HG02759 (cell line): ENCODE results near the gene CTNND2.
"Not testable (repeated sequence)": the region's sequence is repeated elsewhere in the genome, so short reads cannot be mapped to it uniquely, and the experiment has no call there.

ENCODE experiments used
- ATAC-seq: cut with Tn5 transposase; IDR thresholded peaks from one replicate; pipeline ENCODE4 v1.9.1; 2021; ENCODE audit warnings: mild to moderate bottlenecking, moderate library complexity; ENCODE audit not compliant: unreplicated experiment

The CTNND2 gene

DNA sequence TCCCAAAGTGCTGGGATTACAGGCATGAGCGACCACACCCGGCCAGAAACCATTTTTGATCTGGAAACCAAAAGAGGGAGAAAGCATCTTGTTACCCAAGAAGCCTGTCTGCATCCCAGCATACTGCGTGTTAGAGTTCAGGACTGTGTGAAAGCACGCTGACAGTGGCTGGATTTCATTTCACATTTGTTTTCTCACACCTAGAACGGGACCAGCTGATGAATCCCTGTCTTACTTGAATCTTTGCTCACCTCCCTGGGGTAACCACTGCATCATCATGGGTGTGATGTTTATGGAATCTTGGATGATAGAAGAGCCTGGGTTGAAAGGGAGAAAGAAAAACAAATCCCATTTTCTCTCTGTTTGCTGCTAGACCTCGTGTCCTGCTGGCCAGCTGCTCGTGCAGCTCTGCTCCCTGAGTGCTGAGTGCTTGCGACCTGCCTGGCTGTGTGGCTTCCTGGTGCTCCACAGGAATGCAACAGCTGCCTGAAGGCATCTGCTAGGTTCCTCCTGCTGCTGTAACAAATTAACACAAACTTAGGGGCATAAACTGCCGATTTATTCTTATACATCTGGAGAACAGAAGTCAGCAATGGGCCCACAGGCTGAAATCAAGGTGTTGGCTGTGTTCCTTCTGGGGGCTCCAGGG is 764.9 kb downstream of the CTNND2 start:
- no peak for ATAC-seq

DNA sequence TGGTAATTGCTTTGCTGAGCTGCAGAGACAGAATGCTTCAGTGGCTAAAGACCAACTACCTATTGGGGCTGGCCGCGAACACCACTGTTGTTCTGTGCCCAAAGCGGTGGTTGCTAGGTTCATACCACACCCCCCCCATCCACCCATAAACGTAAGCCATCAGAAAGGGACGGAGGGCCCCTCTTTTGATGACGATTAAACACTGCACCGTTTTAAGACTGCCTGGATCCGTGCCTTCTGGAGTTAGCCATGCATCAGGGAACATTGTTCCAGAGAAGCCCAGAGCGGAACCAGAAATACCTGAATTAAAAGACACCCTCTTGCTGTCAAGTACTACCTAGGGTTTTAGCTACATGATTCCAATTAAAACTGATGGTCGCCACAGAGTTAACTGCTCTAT is 774.1 kb downstream of the CTNND2 start:
- ATAC-seq = no peak

DNA sequence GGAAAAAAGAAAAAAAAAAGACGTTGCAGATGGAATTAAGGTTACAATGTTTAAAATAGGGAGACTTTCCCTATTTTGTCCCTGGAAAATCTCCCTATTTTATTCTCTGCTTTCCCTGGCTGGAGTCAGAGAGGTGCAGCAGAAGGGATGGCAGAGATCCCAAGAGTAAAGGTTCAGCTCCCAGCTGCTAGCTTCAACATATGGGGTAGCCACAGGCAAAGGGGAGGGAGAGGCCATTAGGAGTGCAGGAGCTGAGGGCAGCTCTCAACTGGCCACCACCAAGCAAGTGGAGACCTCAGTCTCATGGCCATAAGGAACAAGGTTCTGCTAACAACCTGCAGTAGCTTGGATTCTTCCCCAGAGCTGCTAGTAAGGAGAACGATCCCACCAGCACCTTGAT is 776.2 kb downstream of the CTNND2 start:
- no peak for ATAC-seq

DNA sequence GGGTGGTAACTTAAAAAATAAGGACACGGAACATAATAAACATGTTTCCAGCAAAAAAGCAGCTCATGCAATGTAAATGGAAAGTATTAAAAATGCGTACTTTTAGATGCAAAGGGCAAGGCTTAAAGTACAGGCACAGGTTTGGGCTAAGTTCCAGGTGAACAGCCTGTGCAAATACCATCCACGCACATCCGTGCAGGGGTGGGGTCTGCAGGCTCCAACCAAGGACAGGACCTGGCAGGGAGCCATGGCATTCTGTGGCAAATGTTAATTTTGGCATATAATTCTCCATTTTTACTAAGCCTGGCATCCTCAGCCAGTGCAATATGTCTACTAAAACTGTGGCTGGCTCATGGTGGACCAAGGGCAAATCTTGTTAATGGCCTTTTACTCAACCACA is 777.4 kb downstream of the CTNND2 start:
- ATAC-seq = no peak

DNA sequence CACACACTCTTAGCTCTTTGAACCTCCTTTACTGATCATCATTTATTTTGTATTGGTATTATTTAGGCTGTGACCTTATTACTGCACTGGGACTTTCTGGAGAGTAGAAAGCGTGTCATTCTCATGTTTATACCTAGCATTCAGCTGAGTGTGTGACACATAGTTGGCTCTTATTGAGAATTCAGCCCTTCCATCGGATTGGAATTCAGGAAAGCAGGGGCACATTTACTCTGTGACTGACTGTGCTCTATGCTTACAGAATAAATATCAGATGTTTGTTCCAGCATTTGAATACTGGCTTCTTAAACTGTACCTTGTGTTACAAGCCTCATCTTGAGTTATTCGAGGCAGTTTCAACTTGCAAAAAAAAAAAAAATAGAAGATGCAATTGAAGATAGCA is 782.4 kb downstream of the CTNND2 start:
- no peak for ATAC-seq

DNA sequence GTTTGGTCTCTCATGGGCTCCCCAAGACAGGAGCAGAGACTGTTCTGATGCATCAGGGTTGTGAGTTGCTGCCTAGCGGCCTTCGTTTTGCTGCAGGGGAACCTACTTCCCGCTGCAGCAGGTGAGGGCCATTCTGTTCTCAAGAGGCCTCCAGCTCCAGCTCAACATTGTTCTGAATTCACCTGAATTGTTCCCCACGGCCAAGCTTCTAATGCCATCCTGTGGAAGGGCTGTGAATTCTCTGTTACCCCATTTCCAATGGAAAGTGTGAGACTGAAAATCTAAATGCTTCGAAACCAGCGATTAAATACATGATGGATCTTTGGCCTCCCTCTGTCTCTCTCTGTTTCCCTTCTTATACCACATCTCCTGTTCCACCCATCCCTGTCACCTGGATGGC is 794.1 kb downstream of the CTNND2 start:
- no peak for ATAC-seq

DNA sequence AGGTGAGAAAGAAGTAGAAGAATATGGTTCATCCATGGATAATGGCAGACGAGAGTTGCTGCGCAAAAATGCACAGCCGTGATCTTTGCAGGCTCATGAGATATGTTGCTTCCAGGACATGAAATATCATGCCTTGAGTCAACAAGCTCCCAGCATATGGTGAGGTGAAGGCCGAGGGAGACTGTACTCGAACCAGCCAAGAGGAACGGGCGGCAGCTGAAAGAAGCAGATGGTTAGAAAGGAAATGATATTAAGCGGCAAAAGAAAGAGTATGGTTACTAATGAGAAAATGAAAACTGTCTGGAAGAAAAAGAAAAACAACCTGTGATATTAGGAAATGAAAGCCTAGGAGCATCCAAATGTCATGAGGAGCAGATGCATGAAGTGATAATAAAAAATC is 798.5 kb downstream of the CTNND2 start:
- no peak for ATAC-seq

DNA sequence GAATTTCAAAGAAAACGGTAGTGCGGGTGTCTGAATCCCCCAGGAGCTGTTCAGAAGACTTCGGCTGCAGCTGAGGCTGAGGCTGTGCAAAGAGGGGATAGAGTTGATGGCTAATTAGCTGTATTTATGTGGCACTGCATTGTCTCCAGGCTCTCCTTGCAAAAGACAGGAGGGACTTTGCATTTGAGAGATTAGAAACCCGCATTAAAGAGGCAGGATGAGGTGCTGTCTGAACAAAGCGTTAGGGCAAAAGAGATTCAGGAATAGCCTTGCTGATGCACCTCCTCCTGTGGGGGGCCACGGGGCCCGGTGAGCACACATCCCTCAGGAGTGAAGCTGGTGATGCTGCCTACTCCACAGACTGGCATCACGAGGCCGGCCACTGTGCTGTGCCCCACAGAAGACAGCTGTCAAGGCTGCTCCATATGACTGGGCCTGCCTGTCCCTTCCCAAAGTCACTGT is 799.6 kb downstream of the CTNND2 start:
- ATAC-seq = no peak

DNA sequence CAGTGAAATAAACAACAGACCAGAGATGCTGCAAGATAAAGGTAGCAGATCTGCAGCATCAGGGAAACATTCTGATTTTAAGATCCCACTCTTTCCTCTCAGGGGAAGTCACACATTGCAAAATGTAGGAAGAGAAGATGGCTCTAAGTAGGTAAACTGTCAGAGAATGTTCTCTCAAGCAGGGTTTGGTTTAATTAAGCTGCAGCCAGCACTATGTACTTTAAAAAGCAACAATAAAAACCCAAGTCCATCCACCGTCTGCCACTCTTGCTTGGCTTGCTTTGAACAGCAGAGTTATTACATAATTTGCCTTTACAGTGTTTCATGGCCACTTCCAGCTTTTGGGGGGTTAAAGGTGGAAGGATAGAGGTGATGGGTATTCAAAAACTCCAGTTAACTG is 800.0 kb downstream of the CTNND2 start:
- ATAC-seq = no peak

DNA sequence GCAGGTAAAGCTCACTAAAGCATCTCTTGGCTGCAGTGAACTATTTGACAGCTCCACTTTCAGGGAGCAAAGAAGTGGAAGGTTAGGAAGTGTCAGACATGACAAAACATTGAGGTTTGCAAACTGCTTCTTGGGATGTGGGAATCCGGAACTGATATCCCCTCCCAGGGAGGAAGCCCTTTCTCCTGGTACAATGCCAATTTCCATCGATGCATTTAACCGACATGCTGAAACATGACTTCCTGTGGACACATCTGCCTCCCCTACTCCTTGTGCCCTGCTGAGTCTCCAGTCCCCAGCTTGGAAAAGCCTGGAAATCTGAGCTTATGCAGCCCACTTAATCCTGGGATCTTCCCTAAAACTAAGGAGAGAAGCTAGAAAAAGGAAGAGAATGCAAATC is 820.1 kb downstream of the CTNND2 start:
- ATAC-seq = no peak

DNA sequence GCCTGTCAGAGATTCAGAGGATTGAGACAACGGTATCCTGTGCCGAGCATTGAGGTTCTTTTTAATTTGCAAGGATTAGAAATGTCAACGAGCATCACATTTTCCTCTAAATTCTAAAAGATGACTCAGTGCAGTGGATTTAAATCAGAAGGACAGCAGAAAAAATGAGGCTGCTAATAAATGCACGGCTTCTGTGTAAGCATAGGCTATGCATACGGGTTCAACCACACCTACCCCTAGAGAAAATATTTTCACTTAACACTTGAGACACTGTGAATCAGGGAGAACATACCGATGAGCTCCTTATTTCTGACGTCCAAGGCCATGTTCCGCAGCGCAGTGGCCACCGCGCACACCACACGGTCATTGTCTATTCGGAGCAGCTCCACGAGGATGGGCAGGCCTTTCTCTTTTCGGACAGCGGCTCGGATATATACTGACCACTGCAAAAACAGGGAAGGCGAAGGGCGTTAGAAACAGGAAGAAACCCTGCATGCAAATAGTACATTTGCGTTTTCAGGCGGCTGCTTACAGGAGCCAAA is 821.8 kb downstream of the CTNND2 start:
- no peak for ATAC-seq

DNA sequence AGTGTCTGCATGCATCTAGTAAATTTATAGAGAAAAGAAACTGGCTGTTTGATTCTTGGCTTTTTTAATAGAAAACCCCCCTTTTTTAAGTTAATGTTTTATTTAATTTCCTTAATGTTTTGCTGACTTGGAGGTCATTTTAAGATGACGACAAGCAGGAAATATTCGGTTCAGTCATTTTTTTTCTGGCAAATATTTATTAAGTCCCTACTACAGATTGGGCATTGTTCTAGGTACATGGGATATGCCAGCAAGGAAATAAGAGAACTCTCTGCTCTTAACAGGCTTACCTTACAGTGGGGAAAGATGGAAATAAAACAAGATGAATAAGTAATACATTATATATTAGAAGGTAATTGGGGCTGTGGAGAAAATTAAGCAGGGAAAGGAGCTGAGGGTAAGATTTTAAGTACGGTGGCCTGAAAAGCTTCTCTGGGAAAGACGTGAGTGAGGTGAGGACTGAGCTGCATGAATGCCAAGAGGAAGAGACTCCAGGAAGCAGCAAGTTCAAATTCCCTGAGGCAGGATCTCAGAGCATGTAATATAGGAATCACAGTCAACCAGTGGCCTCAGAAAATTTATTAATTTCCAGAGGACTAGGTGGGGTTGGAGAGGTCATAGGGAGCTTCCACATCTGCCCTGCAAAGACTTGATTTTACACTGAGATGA is 827.2 kb downstream of the CTNND2 start:
- ATAC-seq = no peak

DNA sequence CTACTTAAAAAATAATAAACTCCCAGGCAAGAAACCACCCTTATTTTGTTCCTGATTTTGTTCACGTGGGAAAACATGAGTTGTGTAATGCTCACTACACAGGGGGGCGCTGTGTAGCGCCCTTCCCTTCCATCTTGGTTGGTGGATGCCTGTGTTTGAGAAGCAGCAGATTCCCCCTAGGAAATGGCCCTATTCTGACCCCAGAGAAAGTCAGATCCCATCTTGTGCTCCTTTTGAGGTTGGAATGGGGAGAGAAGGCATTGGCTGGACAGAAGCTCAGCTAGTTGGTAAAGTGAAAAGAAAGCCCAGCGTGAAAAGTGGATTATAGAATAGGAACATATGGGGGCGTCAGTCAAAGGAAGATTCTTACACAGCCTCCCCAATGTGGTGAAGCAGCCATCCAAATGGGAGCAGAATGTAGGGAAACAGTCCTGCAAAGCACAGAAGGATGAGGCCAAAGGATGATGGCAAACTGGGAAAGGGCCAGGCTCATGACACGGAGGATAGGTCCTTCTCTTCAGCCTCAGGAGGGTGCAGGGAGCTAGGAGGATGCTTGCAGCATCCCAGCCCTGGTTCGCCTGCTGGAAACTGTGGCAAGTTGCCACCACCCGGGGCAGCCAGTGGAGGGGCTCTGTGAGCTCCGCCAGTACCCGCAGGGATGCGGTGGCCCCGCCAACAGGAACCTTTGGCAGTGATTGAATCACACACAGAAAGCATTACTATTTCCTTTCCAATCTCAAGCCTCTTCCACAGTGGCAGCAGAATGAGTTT is 829.0 kb downstream of the CTNND2 start:
- no peak for ATAC-seq

DNA sequence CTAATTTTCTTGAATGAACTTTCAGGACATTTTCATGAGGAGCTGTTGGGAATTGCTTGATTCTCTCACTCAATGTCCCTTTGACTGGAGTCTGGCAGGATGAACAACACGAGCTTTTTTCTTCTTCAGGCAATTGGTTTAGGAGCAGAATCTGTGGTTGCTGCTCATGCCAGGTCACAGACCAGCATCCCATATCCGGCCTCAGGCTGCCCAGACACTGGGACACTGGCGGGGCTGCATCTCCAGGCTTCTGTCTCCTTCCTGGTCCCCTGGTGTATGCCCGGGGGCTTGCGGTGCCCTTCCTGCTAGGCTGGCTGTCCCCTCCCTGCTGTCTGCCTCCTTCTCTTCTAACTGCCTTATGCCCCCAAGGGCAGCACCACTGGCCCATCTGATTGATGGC is 831.7 kb downstream of the CTNND2 start:
- ATAC-seq = no peak

DNA sequence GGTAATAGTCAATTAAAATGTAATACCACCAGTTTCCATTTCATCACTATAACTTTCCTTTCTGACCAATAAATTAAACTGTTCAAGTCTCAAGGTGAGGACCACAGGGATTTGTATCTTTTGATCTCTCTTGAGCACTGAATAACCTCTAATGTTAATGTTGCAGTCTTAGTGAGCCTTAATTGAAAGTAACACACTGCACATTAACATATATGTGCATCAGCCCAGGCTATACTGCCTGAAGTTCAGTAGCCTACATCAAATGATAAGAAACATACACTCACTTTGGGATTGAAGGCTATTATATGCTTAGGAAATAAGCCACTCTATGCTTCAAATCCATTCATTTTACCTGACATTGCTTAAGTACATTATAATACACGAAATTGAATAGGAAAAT is 832.2 kb downstream of the CTNND2 start:
- no peak for ATAC-seq

DNA sequence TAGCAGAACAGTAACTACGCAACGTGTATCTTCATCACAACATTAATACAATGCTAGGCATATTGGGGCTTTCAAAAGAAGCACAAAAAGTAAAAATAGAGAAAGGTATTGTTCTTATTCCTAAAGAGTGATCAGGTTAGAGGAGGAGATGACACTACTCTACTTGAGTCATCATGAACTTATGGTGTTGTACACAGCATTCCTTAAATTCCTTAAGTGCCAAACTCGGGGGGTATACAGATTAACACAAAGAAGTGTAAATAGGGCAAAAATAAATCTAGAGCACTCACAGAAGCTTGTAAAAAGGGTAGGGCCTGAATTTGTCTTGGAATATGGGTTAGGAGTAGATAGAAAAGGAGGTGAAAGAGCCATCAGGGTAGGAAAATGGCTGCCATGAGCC is 835.2 kb downstream of the CTNND2 start:
- no peak for ATAC-seq

DNA sequence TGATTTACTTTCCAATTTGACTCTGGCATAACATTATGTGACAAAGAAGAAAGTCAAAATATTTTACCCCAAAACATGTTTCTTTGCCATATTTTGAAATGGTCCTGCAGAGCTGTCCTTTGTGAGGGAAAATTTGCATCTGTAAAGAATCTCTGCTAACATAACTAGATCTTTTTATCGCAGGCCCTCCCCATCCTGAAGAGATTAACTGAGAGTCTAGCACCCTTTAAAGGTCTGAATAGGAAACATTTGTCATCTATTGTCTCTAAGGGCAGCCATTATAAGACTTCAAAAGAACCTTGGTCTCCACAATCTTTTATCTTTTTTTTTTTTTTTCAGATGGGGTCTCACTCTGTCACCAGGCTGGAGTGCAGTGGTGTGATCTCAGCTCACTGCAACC is 838.5 kb downstream of the CTNND2 start:
- ATAC-seq = not testable (repeated sequence)

DNA sequence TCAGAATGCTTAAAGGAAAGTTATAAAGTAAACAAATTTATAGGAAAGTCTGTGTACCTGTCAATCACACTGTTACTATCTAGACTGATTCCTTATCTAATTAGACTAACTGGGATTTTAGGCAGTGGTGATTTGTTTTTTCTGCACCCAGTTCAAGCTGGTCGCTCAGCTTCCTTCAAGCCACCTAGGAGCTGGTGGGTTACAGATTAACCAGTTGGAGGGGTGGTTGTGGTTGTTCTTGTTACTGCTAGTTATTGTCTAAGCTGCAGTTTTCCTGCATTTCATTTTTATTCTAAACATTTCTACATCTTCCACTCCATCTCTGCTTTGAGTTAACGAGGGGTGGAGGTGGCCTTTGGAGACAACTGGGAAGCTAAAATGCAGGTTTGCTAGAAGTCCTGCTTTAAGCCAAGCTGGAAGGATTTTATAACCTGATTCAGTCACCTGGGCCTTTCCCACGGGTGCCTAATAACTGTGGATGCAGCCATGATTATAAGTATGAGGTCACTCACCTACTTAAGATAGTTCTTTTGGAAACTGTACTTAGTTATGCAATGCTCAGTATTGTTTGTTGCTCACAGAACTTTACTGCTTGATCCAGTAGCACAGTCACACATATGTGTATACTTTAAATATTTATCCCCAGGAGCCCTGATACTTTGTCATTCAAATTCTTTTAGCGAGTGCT is 839.3 kb downstream of the CTNND2 start:
- no peak for ATAC-seq

DNA sequence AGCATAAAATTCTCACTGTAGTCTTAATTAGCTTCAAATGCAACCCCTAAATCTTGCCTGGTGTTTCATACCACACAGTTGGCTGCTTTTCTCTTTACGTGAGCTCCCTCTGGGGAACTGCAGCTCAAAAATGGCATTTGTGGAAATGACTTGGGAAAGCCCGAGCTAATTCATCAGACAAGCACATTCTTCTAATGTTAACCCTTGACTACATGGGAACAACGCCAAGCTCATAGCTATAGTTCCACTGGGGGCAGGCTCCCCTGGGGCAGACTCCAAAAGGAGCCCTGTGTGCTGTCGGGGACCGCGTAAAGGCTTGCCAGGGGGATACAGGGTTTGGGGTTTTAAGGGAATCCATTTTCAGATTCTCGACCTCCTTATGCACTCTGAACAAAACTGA is 841.8 kb downstream of the CTNND2 start:
- no peak for ATAC-seq

DNA sequence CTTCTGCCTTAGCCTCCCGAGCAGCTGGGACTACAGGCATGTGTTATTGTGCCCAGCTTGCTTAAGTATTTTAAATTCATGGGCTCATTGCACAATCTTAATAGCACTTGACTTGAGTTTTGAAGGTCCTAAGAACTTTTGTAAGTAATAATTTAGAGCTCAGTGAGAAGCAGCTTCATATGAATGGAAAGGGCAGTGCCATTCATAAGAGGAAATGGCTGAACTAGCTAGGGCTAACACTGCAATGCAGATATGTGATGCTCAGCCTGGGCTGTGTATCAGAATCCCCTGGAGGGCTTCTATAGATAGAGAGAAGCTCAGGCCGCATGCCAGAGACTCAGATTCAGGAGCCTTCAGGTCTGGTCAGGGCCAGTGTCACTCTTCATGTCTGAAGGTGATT is 847.7 kb downstream of the CTNND2 start:
- ATAC-seq = no peak

DNA sequence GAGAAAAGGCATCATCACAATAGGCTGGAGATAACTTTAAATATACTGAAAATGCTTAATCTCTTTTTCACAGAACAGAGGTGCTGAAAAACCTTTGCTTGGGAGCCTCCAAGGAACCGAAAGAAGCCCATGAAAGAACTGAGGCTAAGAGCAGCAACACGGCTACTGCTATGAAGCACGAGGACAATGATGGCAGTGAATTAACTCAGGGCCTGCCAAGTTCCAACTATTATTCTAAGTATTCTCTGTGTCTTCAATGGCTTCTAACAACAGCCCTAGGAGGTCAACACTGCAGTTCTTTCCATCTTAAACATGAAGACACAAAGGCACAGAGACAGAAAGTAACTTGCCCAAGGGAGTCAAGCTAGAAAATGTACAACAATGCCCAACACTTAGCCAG is 850.2 kb downstream of the CTNND2 start:
- no peak for ATAC-seq
